ENCODE measurements around the gene IPO9.

- TF ChIP-seq CTCF (IDR thresholded peaks at IDR 0.05): peak; percentile 88 to 98 (median 97)
- TF ChIP-seq POLR2A (IDR thresholded peaks at IDR 0.05): no peak
These were observed 36.2 kb upstream of the IPO9 start for GRCh38 chr1:201792534-201793305.

Data from esophagus squamous epithelium (tissue), 4 donors.